HEK293 (cell line): ENCODE measurements around the gene RAB42.

Experiments used
- CTCF ChIA-PET: fragments of 350-600 bp; formaldehyde crosslinking; extraction: SDS; loops from one replicate; lab custom pipeline; 2021; ENCODE audit warnings: antibody characterized with exemption; lab: Yijun Ruan, JAX
- POLR2A ChIA-PET: fragments of 300-600 bp; formaldehyde crosslinking; extraction: SDS; loops from one replicate; lab custom pipeline; 2020; ENCODE audit warnings: antibody characterized with exemption, inconsistent platforms; lab: Yijun Ruan, JAX
- H3K27ac ChIP-seq: fragments of 200-500 bp; sonication (Bioruptor generic); 2 replicates; pipeline ENCODE4 v1.5.1; 2014; ENCODE audit warnings: low read depth, low read length, control low read depth, inconsistent platforms; ENCODE audit errors: extremely low read depth
- H3K36me3 ChIP-seq, 2 experiments: fragments of 200-500 bp in 1 of 2; sonication (Bioruptor generic) in 1 of 2; 1 replicate in 1 of 2; 2 replicates in 1 of 2; pipeline ENCODE4 v1.5.1; 2014 to 2017; ENCODE audit warnings: inconsistent platforms in 2 of 2, low read length in 2 of 2; ENCODE audit not compliant: control insufficient read depth in 2 of 2, insufficient read depth in 1 of 2
- H3K4me1 ChIP-seq: fragments of 200-500 bp; sonication (Bioruptor generic); 2 replicates; pipeline ENCODE4 v1.5.1; 2014; ENCODE audit warnings: mild to moderate bottlenecking, low read length, inconsistent platforms; ENCODE audit not compliant: control insufficient read depth, insufficient read depth
- H3K4me3 ChIP-seq: 2 replicates; pipeline ENCODE4 v1.5.1; 2011; ENCODE audit warnings: low read depth, mild to moderate bottlenecking, control low read depth, low read length, moderate library complexity
- H3K9me3 ChIP-seq: fragments of 200-500 bp; sonication (Bioruptor generic); 2 replicates; pipeline ENCODE4 v1.5.1; 2014; ENCODE audit warnings: low read depth, low read length, inconsistent platforms; ENCODE audit not compliant: control insufficient read depth, insufficient read depth
- FEZF1 ChIP-seq: fragments of 450-650 bp; formaldehyde crosslinking; IDR thresholded peaks from 2 replicates; pipeline ENCODE4 v1.5.1; 2016; ENCODE audit warnings: missing biosample characterization, missing genetic modification characterization
- GLI2 ChIP-seq: fragments of 450-650 bp; formaldehyde crosslinking; IDR thresholded peaks from 2 replicates; pipeline ENCODE4; 2017; ENCODE audit warnings: missing biosample characterization, missing genetic modification characterization, low read depth, borderline replicate concordance
- HOXC10 ChIP-seq: sonication (generic); formaldehyde crosslinking; IDR thresholded peaks from 2 replicates; pipeline ENCODE4 v1.8.1; 2023; ENCODE audit warnings: mild to moderate bottlenecking, missing genetic modification reagents
- KLF7 ChIP-seq: fragments of 450-650 bp; formaldehyde crosslinking; IDR thresholded peaks from 2 replicates; pipeline ENCODE4 v1.5.1; 2016; ENCODE audit warnings: missing biosample characterization, missing genetic modification characterization, borderline replicate concordance
- KLF9 ChIP-seq: fragments of 450-650 bp; formaldehyde crosslinking; IDR thresholded peaks from 2 replicates; pipeline ENCODE4 v1.5.1; 2016; ENCODE audit warnings: missing biosample characterization, missing genetic modification characterization, low read depth
- PRDM1 ChIP-seq: fragments of 450-650 bp; formaldehyde crosslinking; IDR thresholded peaks from 2 replicates; pipeline ENCODE4; 2016; ENCODE audit warnings: missing biosample characterization, missing genetic modification characterization
- SCRT2 ChIP-seq: fragments of 450-650 bp; formaldehyde crosslinking; IDR thresholded peaks from 2 replicates; pipeline ENCODE4 v1.5.1; 2016; ENCODE audit warnings: missing biosample characterization, missing genetic modification characterization
- SP3 ChIP-seq: fragments of 450-650 bp; formaldehyde crosslinking; IDR thresholded peaks from 2 replicates; pipeline ENCODE4 v1.5.1; 2016; ENCODE audit warnings: missing biosample characterization, missing genetic modification characterization
- SP7 ChIP-seq: fragments of 450-650 bp; formaldehyde crosslinking; IDR thresholded peaks from 2 replicates; pipeline ENCODE4 v1.5.1; 2016; ENCODE audit warnings: missing biosample characterization, missing genetic modification characterization
- ZFHX2 ChIP-seq: fragments of 450-650 bp; formaldehyde crosslinking; conservative IDR thresholded peaks from 2 replicates; pipeline ENCODE4 v1.5.1; 2016; ENCODE audit warnings: missing biosample characterization, missing genetic modification characterization
- ZNF121 ChIP-seq: fragments of 450-650 bp; formaldehyde crosslinking; IDR thresholded peaks from 2 replicates; pipeline ENCODE4 v1.5.1; 2016; ENCODE audit warnings: missing biosample characterization, missing genetic modification characterization
- ZNF174 ChIP-seq: fragments of 450-650 bp; formaldehyde crosslinking; IDR thresholded peaks from 2 replicates; pipeline ENCODE4 v1.5.0; 2017; ENCODE audit warnings: missing biosample characterization, mild to moderate bottlenecking, missing genetic modification characterization
- ZNF214 ChIP-seq: fragments of 450-650 bp; formaldehyde crosslinking; IDR thresholded peaks from 2 replicates; pipeline ENCODE4 v1.5.1; 2017; ENCODE audit warnings: missing biosample characterization, mild to moderate bottlenecking, missing genetic modification characterization, borderline replicate concordance
- ZNF292 ChIP-seq: fragments of 450-650 bp; formaldehyde crosslinking; IDR thresholded peaks from 2 replicates; pipeline ENCODE4 v1.5.1; 2016; ENCODE audit warnings: low read depth, missing biosample characterization, missing genetic modification characterization, borderline replicate concordance
- ZNF362 ChIP-seq: fragments of 450-650 bp; formaldehyde crosslinking; IDR thresholded peaks from 2 replicates; pipeline ENCODE4 v1.5.1; 2016; ENCODE audit warnings: missing biosample characterization, missing genetic modification characterization
- ZNF404 ChIP-seq: fragments of 450-650 bp; formaldehyde crosslinking; IDR thresholded peaks from 2 replicates; pipeline ENCODE4 v1.5.1; 2017; ENCODE audit warnings: missing biosample characterization, missing genetic modification characterization
- ZNF521 ChIP-seq: fragments of 450-650 bp; formaldehyde crosslinking; IDR thresholded peaks from 2 replicates; pipeline ENCODE4 v1.5.1; 2017; ENCODE audit warnings: missing biosample characterization, mild to moderate bottlenecking, missing genetic modification characterization
- ZNF530 ChIP-seq: fragments of 450-650 bp; formaldehyde crosslinking; IDR thresholded peaks from 2 replicates; pipeline ENCODE4 v1.5.1; 2016; ENCODE audit warnings: low read depth, missing biosample characterization, missing genetic modification characterization
- ZNF544 ChIP-seq: fragments of 450-650 bp; formaldehyde crosslinking; IDR thresholded peaks from 2 replicates; pipeline ENCODE4 v1.5.0; 2017; ENCODE audit warnings: missing biosample characterization, missing genetic modification characterization
- ZNF548 ChIP-seq: fragments of 450-650 bp; formaldehyde crosslinking; IDR thresholded peaks from 2 replicates; pipeline ENCODE4 v1.5.1; 2016; ENCODE audit warnings: missing biosample characterization, missing genetic modification characterization
- ZNF549 ChIP-seq: fragments of 450-650 bp; IDR thresholded peaks from 2 replicates; pipeline ENCODE4 v1.5.1; 2018; ENCODE audit warnings: missing biosample characterization, missing genetic modification characterization, mild to moderate bottlenecking, inconsistent platforms, moderate library complexity
- ZNF596 ChIP-seq: fragments of 450-650 bp; IDR thresholded peaks from 2 replicates; pipeline ENCODE4 v1.5.0; 2018; ENCODE audit warnings: missing biosample characterization, mild to moderate bottlenecking, missing genetic modification characterization, moderate library complexity
- ZNF692 ChIP-seq: fragments of 450-650 bp; formaldehyde crosslinking; IDR thresholded peaks from 2 replicates; pipeline ENCODE4 v1.5.1; 2016; ENCODE audit warnings: missing biosample characterization, missing genetic modification characterization
- ZNF707 ChIP-seq: fragments of 450-650 bp; formaldehyde crosslinking; IDR thresholded peaks from 2 replicates; pipeline ENCODE4 v1.5.1; 2016; ENCODE audit warnings: missing biosample characterization, missing genetic modification characterization
- ZNF837 ChIP-seq: fragments of 450-650 bp; formaldehyde crosslinking; IDR thresholded peaks from 2 replicates; pipeline ENCODE4 v1.5.1; 2016; ENCODE audit warnings: missing biosample characterization, missing genetic modification characterization
- ZNF843 ChIP-seq: fragments of 450-650 bp; formaldehyde crosslinking; IDR thresholded peaks from 2 replicates; pipeline ENCODE4 v1.5.1; 2016; ENCODE audit warnings: missing biosample characterization, missing genetic modification characterization
- ZSCAN5A ChIP-seq: fragments of 450-650 bp; formaldehyde crosslinking; IDR thresholded peaks from 2 replicates; pipeline ENCODE4 v1.5.1; 2016; ENCODE audit warnings: missing biosample characterization, missing genetic modification characterization
- TF ChIP-seq, protein P1 (sequence below): fragments of 450-650 bp; formaldehyde crosslinking; IDR thresholded peaks from 2 replicates; pipeline ENCODE4 v1.5.1; 2016; ENCODE audit warnings: missing biosample characterization, missing genetic modification characterization
- TF ChIP-seq, protein P2 (sequence below): fragments of 450-650 bp; formaldehyde crosslinking; IDR thresholded peaks from 2 replicates; pipeline ENCODE4 v1.5.1; 2017; ENCODE audit warnings: missing biosample characterization, mild to moderate bottlenecking, missing genetic modification characterization, moderate library complexity

The RAB42 gene

GRCh38 chr1:28552758-28553663, 39.1 kb upstream of the RAB42 start, which contains the start of gene TRNAU1AP:
Gene TRNAU1AP (plus strand): TSS chr1:28553085. CDS start chr1:28553111, 26 bp downstream.
- H3K36me3 ChIP-seq: peaks cover 26 to 31% of the 10 kb centered on the region in 2 experiments
- ChIA-PET CTCF (interaction anchor here (0.5 to 1.5 kb wide), 4 partner anchors 16 to 997 kb away, joined by 3 to 7 read pairs (median 5); no protein-coding TSS in a partner anchor), POLR2A (interaction anchor here (0.5 to 4.2 kb wide), 10 partner anchors 12 to 90 kb away, joined by 3 to 49 read pairs (median 4); partner anchors contain the start of genes RCC1 and TAF12)
- no peaks in the 10 kb centered on the region for H3K9me3 ChIP-seq
- H3K4me3 ChIP-seq: peak within 1 kb of the TSS; percentile 58
- peak within 1 kb of the TSS; percentile 69 for H3K27ac ChIP-seq
- H3K4me1 ChIP-seq: no peaks in the 10 kb centered on the region
- no peak for TF ChIP-seq ZNF544 (tag by site-specific recombination)
- no peak for TF ChIP-seq ZSCAN5A (tag by site-specific recombination)
- TF ChIP-seq ZNF707 (tag by site-specific recombination): no peak
- TF ChIP-seq ZFHX2 (tag by site-specific recombination): peak; percentile 64; the same call in 1 of the 2 replicates
- TF ChIP-seq HOXC10 (CRISPR knock-in tag): no peak
- no peak for TF ChIP-seq ZNF362 (tag by site-specific recombination)
- TF ChIP-seq ZNF549 (tag by site-specific recombination): no peak
- peak; percentile 85 for TF ChIP-seq SCRT2
- peak; percentile 98 for TF ChIP-seq SP3 (tag by site-specific recombination)
- no peak for TF ChIP-seq ZNF174 (tag by site-specific recombination)
- peak; percentile 93 for TF ChIP-seq ZNF692 (tag by site-specific recombination)
- TF ChIP-seq KLF7 (tag by site-specific recombination): peak; percentile 96
- TF ChIP-seq FEZF1 (tag by site-specific recombination): no peak
- no peak; the same call in 1 of the 2 replicates for TF ChIP-seq ZNF596 (tag by site-specific recombination)
- TF ChIP-seq GLI2: no peak
- peak; percentile 48; the same call in 1 of the 2 replicates for TF ChIP-seq ZNF843 (tag by site-specific recombination)
- TF ChIP-seq KLF9 (tag by site-specific recombination): peak; percentile 80
- no peak for TF ChIP-seq ZNF837 (tag by site-specific recombination)
- TF ChIP-seq ZNF530 (tag by site-specific recombination): no peak
- TF ChIP-seq ZNF521 (tag by site-specific recombination): no peak
- TF ChIP-seq ZNF548 (tag by site-specific recombination): no peak
- TF ChIP-seq ZNF292 (tag by site-specific recombination): no peak
- TF ChIP-seq ZNF404 (tag by site-specific recombination): no peak
- no peak for TF ChIP-seq ZNF121
- TF ChIP-seq, protein P1, sequence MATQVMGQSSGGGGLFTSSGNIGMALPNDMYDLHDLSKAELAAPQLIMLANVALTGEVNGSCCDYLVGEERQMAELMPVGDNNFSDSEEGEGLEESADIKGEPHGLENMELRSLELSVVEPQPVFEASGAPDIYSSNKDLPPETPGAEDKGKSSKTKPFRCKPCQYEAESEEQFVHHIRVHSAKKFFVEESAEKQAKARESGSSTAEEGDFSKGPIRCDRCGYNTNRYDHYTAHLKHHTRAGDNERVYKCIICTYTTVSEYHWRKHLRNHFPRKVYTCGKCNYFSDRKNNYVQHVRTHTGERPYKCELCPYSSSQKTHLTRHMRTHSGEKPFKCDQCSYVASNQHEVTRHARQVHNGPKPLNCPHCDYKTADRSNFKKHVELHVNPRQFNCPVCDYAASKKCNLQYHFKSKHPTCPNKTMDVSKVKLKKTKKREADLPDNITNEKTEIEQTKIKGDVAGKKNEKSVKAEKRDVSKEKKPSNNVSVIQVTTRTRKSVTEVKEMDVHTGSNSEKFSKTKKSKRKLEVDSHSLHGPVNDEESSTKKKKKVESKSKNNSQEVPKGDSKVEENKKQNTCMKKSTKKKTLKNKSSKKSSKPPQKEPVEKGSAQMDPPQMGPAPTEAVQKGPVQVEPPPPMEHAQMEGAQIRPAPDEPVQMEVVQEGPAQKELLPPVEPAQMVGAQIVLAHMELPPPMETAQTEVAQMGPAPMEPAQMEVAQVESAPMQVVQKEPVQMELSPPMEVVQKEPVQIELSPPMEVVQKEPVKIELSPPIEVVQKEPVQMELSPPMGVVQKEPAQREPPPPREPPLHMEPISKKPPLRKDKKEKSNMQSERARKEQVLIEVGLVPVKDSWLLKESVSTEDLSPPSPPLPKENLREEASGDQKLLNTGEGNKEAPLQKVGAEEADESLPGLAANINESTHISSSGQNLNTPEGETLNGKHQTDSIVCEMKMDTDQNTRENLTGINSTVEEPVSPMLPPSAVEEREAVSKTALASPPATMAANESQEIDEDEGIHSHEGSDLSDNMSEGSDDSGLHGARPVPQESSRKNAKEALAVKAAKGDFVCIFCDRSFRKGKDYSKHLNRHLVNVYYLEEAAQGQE: no peak
- no peak for TF ChIP-seq PRDM1 (tag by site-specific recombination)
- peak; percentile 83 for TF ChIP-seq SP7 (tag by site-specific recombination)
- TF ChIP-seq, protein P2, sequence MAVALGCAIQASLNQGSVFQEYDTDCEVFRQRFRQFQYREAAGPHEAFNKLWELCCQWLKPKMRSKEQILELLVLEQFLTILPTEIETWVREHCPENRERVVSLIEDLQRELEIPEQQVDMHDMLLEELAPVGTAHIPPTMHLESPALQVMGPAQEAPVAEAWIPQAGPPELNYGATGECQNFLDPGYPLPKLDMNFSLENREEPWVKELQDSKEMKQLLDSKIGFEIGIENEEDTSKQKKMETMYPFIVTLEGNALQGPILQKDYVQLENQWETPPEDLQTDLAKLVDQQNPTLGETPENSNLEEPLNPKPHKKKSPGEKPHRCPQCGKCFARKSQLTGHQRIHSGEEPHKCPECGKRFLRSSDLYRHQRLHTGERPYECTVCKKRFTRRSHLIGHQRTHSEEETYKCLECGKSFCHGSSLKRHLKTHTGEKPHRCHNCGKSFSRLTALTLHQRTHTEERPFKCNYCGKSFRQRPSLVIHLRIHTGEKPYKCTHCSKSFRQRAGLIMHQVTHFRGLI: peak; percentile 87
- TF ChIP-seq ZNF214 (tag by site-specific recombination): no peak
